ENCODE data around the gene CCL7. TPM values are rescaled to one million over a fixed set of nuclear protein-coding genes. Genes with fewer than 3 reads are reported as not detected.

The CCL7 gene
- total RNA-seq, 1 donor from 2014 or later: not detected

GRCh38 chr17:34234616-34235015 is 35.4 kb upstream of the CCL7 start:
- no peak for DNase-seq (ENCODE audit: low read depth, low spot score)
- peaks cover 7% of the 10 kb centered on the region for H3K9me3 Mint-ChIP-seq
- H3K27ac Mint-ChIP-seq (ENCODE audit: unreplicated experiment): no peak overlapping the region
- no peak for TF ChIP-seq CTCF (conservative IDR thresholded peaks at IDR 0.05)
- H3K27me3 Mint-ChIP-seq (ENCODE audit: low read depth): peaks cover 4% of the 10 kb centered on the region
- H3K4me3 Mint-ChIP-seq: no peak overlapping the region
- no peaks in the 10 kb centered on the region for H3K36me3 Mint-ChIP-seq (ENCODE audit: low read depth)
- peaks cover 13% of the 10 kb centered on the region for H3K4me1 Mint-ChIP-seq

GRCh38 chr17:34235389-34236028 is 34.5 kb upstream of the CCL7 start:
- no peak for DNase-seq (ENCODE audit: low read depth, low spot score)
- H3K27ac Mint-ChIP-seq (ENCODE audit: unreplicated experiment): no peak overlapping the region
- H3K9me3 Mint-ChIP-seq: peaks cover 6% of the 10 kb centered on the region

GRCh38 chr17:34236281-34236892 is 33.6 kb upstream of the CCL7 start:
- peak overlapping the region; percentile 75 for H3K27ac Mint-ChIP-seq (ENCODE audit: unreplicated experiment)
- H3K4me3 Mint-ChIP-seq: no peak overlapping the region
- no peaks in the 10 kb centered on the region for H3K36me3 Mint-ChIP-seq (ENCODE audit: low read depth)

More at GRCh38 chr17:34235389-34236028, 34.5 kb upstream of the CCL7 start:
- Mint-ChIP-seq H3K4me3 (no peak overlapping the region), H3K4me1 (peaks cover 13% of the 10 kb centered on the region), H3K36me3 (ENCODE audit: low read depth) (no peaks in the 10 kb centered on the region), H3K27me3 (ENCODE audit: low read depth) (peaks cover 3% of the 10 kb centered on the region)
- no peak for TF ChIP-seq CTCF (conservative IDR thresholded peaks at IDR 0.05)

GRCh38 chr17:34237458-34237857 is 32.6 kb upstream of the CCL7 start:
- TF ChIP-seq CTCF (conservative IDR thresholded peaks at IDR 0.05): no peak
- Mint-ChIP-seq H3K9me3 (no peaks in the 10 kb centered on the region), H3K4me3 (no peak overlapping the region), H3K36me3 (ENCODE audit: low read depth) (no peaks in the 10 kb centered on the region), H3K27ac (ENCODE audit: unreplicated experiment) (peak overlapping the region; percentile 35), H3K27me3 (ENCODE audit: low read depth) (peaks cover 3% of the 10 kb centered on the region), H3K4me1 (peaks cover 13% of the 10 kb centered on the region)
- DNase-seq (ENCODE audit: low read depth, low spot score): no peak

More at GRCh38 chr17:34236281-34236892, 33.6 kb upstream of the CCL7 start:
- DNase-seq (ENCODE audit: low read depth, low spot score): no peak
- TF ChIP-seq CTCF (conservative IDR thresholded peaks at IDR 0.05): no peak
- Mint-ChIP-seq H3K9me3 (no peaks in the 10 kb centered on the region), H3K4me1 (peaks cover 13% of the 10 kb centered on the region), H3K27me3 (ENCODE audit: low read depth) (peaks cover 3% of the 10 kb centered on the region)

- peaks cover 9% of the 10 kb centered on the region for H3K4me1 Mint-ChIP-seq
- no peak overlapping the region for H3K4me3 Mint-ChIP-seq
- no peaks in the 10 kb centered on the region for H3K36me3 Mint-ChIP-seq (ENCODE audit: low read depth)
- no peak for DNase-seq (ENCODE audit: low read depth, low spot score)
- no peaks in the 10 kb centered on the region for H3K27me3 Mint-ChIP-seq (ENCODE audit: low read depth)
- no peak overlapping the region for H3K27ac Mint-ChIP-seq (ENCODE audit: unreplicated experiment)
- TF ChIP-seq CTCF (conservative IDR thresholded peaks at IDR 0.05): no peak
- no peaks in the 10 kb centered on the region for H3K9me3 Mint-ChIP-seq
Observed at GRCh38 chr17:34241062-34241461, 29.0 kb upstream of the CCL7 start.

Measured in neural crest cell (in vitro differentiated cells).